Globus pallidus (tissue), 1 donor: ENCODE data around the gene ANKRD60.

ENCODE experiments used
- DNase-seq: peaks from one replicate; pipeline ENCODE4 v3.0.0-alpha.2; 2015; ENCODE audit warnings: low spot score

ANKRD60 gene

GRCh38 chr20:58194175-58194791, 34.2 kb downstream of the ANKRD60 start:
- no peak for DNase-seq

GRCh38 chr20:58192567-58192966, 35.9 kb downstream of the ANKRD60 start:
- DNase-seq: no peak

GRCh38 chr20:58192065-58192464, 36.4 kb downstream of the ANKRD60 start:
- no peak for DNase-seq

GRCh38 chr20:58188527-58188926, 39.9 kb downstream of the ANKRD60 start:
- no peak for DNase-seq

- DNase-seq: no peak
These were observed 43.5 kb downstream of the ANKRD60 start for GRCh38 chr20:58184984-58185383.

- DNase-seq: no peak
These were observed 44.4 kb downstream of the ANKRD60 start for GRCh38 chr20:58184063-58184462.

GRCh38 chr20:58182521-58183140, 45.8 kb downstream of the ANKRD60 start:
- DNase-seq: no peak

GRCh38 chr20:58179432-58180099, 48.9 kb downstream of the ANKRD60 start:
- peak; percentile 36 for DNase-seq

- DNase-seq: no peak
These were observed 49.4 kb downstream of the ANKRD60 start for GRCh38 chr20:58179083-58179431.

- DNase-seq: no peak
These were observed 50.7 kb downstream of the ANKRD60 start for GRCh38 chr20:58177799-58178198.

GRCh38 chr20:58175836-58176235, 52.6 kb downstream of the ANKRD60 start:
- DNase-seq: no peak

GRCh38 chr20:58175425-58175824, 53.0 kb downstream of the ANKRD60 start:
- DNase-seq: no peak

- no peak for DNase-seq
These were observed 53.7 kb downstream of the ANKRD60 start for GRCh38 chr20:58174708-58175280.

GRCh38 chr20:58173930-58174707, 54.3 kb downstream of the ANKRD60 start:
- no peak for DNase-seq

GRCh38 chr20:58173091-58173490, 55.4 kb downstream of the ANKRD60 start:
- no peak for DNase-seq

- DNase-seq: no peak
These were observed 56.5 kb downstream of the ANKRD60 start for GRCh38 chr20:58171796-58172425.

- no peak for DNase-seq
These were observed 59.0 kb downstream of the ANKRD60 start for GRCh38 chr20:58169450-58169849.

GRCh38 chr20:58168843-58169242, 59.6 kb downstream of the ANKRD60 start:
- no peak for DNase-seq

- no peak for DNase-seq
These were observed 60.7 kb downstream of the ANKRD60 start for GRCh38 chr20:58167759-58168158.
